ENCODE results near the gene HIGD1A. TPM values are rescaled to one million over a fixed set of nuclear protein-coding genes. Genes with fewer than 3 reads are reported as not detected.

Gene HIGD1A
- total RNA-seq, 4 donors from 2014 or later: 52.3 to 239 (median 212) TPM

GRCh38 chr3:42742688-42743087 is 61.6 kb downstream of the HIGD1A start:
- intact Hi-C loops (cut with DNase I): loop anchor here (10.0 kb wide), 1 partner anchor 158 kb away; the partner anchor contains the start of gene SEC22C
- H3K27me3 ChIP-seq: no peaks in the 10 kb centered on the region
- 86 to 97% methylated on average over 7 to 9 of the region's 9 CpGs for WGBS, 2 donors

GRCh38 chr3:42742259-42742658 is 62.0 kb downstream of the HIGD1A start:
- intact Hi-C loops (cut with DNase I): loop anchor here (10.0 kb wide), 1 partner anchor 157 kb away; the partner anchor contains the start of gene SEC22C
- Histone ChIP-seq H3K27ac (no peak overlapping the region), H3K27me3 (no peaks in the 10 kb centered on the region), H3K4me3 (no peak overlapping the region), H3K4me1 (peaks cover 20 to 34% (median 21%) of the 10 kb centered on the region in 3 donors), H3K9me3 (no peaks in the 10 kb centered on the region), H3K36me3 (no peaks in the 10 kb centered on the region)
- WGBS, 2 donors: 75 to 88% methylated on average over 4 of the region's 4 CpGs
- TF ChIP-seq POLR2A (IDR thresholded peaks at IDR 0.05) (no peak), CTCF (IDR thresholded peaks at IDR 0.05) (no peak)
- DNase-seq: no peak

More at GRCh38 chr3:42742688-42743087, 61.6 kb downstream of the HIGD1A start:
- Histone ChIP-seq H3K36me3 (no peaks in the 10 kb centered on the region), H3K4me1 (peaks cover 21 to 38% (median 23%) of the 10 kb centered on the region in 3 donors), H3K9me3 (no peaks in the 10 kb centered on the region), H3K27ac (no peak overlapping the region), H3K4me3 (no peak overlapping the region)
- no peak for TF ChIP-seq CTCF (IDR thresholded peaks at IDR 0.05)
- TF ChIP-seq POLR2A (IDR thresholded peaks at IDR 0.05): no peak
- no peak for DNase-seq

- intact Hi-C loops (cut with DNase I): loop anchor here (10.0 kb wide), 1 partner anchor 157 kb away; the partner anchor contains the start of gene SEC22C
- WGBS, 2 donors: 80 to 100% methylated on average over 1 to 3 of the region's 3 CpGs
These were observed 62.5 kb downstream of the HIGD1A start for GRCh38 chr3:42741796-42742195.

GRCh38 chr3:42739401-42740158 is 64.7 kb downstream of the HIGD1A start:
- intact Hi-C loops (cut with DNase I): loop anchor here (10.0 kb wide), 1 partner anchor 155 kb away; the partner anchor contains the start of gene SEC22C
- no peak overlapping the region for H3K4me3 ChIP-seq
- H3K27ac ChIP-seq: no peak overlapping the region
- TF ChIP-seq POLR2A (IDR thresholded peaks at IDR 0.05) (no peak), CTCF (IDR thresholded peaks at IDR 0.05) (no peak)
- no peak for DNase-seq
- H3K4me1 ChIP-seq: peaks cover 0 to 7% (median 5%) of the 10 kb centered on the region in 3 donors
- H3K9me3 ChIP-seq: no peaks in the 10 kb centered on the region
- WGBS, 2 donors: 88% methylated on average over 6 to 9 of the region's 12 CpGs
- no peaks in the 10 kb centered on the region for H3K27me3 ChIP-seq
- H3K36me3 ChIP-seq: no peaks in the 10 kb centered on the region

More at GRCh38 chr3:42741796-42742195, 62.5 kb downstream of the HIGD1A start:
- Histone ChIP-seq H3K9me3 (no peaks in the 10 kb centered on the region), H3K36me3 (no peaks in the 10 kb centered on the region), H3K27me3 (no peaks in the 10 kb centered on the region), H3K27ac (no peak overlapping the region), H3K4me1 (peaks cover 16 to 29% (median 21%) of the 10 kb centered on the region in 3 donors), H3K4me3 (no peak overlapping the region)
- DNase-seq: no peak
- TF ChIP-seq POLR2A (IDR thresholded peaks at IDR 0.05): no peak
- no peak for TF ChIP-seq CTCF (IDR thresholded peaks at IDR 0.05)

- DNase-seq: no peak
- WGBS, 2 donors: 91 to 95% methylated on average over 6 of the region's 6 CpGs
- H3K27me3 ChIP-seq: no peaks in the 10 kb centered on the region
These were observed 67.8 kb downstream of the HIGD1A start for GRCh38 chr3:42736531-42736930.

More at GRCh38 chr3:42736531-42736930, 67.8 kb downstream of the HIGD1A start:
- H3K27ac ChIP-seq: no peak overlapping the region
- intact Hi-C loops (cut with DNase I): no loop called here
- no peak overlapping the region for H3K4me3 ChIP-seq
- H3K36me3 ChIP-seq: no peaks in the 10 kb centered on the region
- TF ChIP-seq CTCF (IDR thresholded peaks at IDR 0.05) (no peak), POLR2A (IDR thresholded peaks at IDR 0.05) (no peak)
- H3K9me3 ChIP-seq: no peaks in the 10 kb centered on the region
- no peaks in the 10 kb centered on the region for H3K4me1 ChIP-seq

Data from esophagus squamous epithelium (tissue), 5 donors.